ENCODE data around the gene TMEM259.

Gene TMEM259

DNA sequence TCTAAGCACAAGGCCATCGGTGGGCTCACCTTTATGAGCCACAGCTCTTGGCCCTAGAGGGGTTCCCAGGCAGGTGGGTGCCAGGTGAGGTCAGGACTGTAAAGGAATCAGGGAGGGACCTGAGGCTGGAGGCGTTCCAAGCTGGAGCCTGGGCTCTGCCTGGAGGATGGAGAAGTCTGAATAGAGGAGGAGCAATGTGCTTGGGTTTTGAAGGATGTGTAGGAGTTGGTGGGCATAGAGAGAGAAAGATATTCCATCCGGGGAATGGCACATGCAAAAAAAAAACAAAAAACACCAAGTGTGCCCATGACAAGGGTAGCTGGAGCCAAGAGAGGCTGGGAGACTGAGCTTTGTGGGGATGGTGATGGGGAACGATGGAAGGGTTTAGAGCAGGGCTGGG, 18.3 kb downstream of the TMEM259 start:
- Histone ChIP-seq H3K4me3 (no peak overlapping the region), H3K9ac (no peak overlapping the region), H3K27me3 (peaks cover 59 to 67% (median 64%) of the 10 kb centered on the region in 11 experiments), H4K20me1 (peaks cover 0 to 78% (median 28%) of the 10 kb centered on the region in 11 experiments; a peak in 18 of 22 replicates), H3K9me3 (replicated peaks in 1 of 11) (no peaks in the 10 kb centered on the region), H3K27ac (no peak overlapping the region), H3K4me1 (peaks cover 10 to 16% (median 15%) of the 10 kb centered on the region in 10 experiments; a peak in 14 of 20 replicates), H3K4me2 (no peak overlapping the region), H3K36me3 (peaks cover 0 to 12% (median 0%) of the 10 kb centered on the region in 11 experiments; a peak in 3 of 22 replicates)
- TF ChIP-seq Cebpa-rat (IDR thresholded peaks at IDR 0.05): no peak

DNA sequence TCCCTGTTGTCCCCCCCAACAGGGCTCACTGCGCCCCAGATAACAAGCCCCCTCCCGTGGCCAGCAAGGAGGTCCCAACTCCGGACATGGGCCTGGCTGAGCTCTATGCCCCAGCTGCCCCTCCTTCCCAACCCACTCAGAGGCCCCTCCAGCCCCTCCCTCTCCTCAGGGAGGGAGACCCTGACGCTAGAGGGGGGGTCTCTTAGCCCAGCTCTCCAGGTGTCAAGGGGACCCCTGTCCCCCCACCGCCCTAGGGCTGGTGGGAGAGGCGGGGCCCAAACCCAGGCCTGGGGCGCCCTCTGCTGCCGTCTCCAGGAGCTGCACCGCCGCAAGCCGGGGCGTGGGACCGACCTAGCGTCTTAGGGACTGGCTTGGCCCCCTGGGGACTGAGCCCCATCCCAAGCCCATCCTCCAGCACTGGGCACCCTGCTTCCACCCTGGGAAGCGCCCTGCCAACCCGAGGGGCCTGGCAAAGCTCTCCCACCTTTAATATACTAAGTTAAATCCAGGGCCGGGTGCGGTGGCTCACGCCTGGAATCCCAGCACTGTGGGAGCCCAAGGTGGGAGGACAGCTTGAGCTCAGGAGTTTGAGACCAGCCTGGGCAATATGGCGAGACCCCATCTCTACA, 19.3 kb downstream of the TMEM259 start:
- H3K4me1 ChIP-seq: peaks cover 10 to 17% (median 15%) of the 10 kb centered on the region in 10 experiments; a peak in 17 of 20 replicates
- H3K9me3 ChIP-seq (replicated peaks in 1 of 11): no peaks in the 10 kb centered on the region
- peak overlapping the region in 10 of 11 experiments; percentile 17 to 90 (median 73); a peak in 17 of 22 replicates for H3K4me2 ChIP-seq
- peak overlapping the region in 5 of 10 experiments; percentile 39 to 63 (median 54); a peak in 7 of 20 replicates for H3K4me3 ChIP-seq
- no peak overlapping the region; a peak in 1 of 22 replicates for H3K9ac ChIP-seq
- H3K36me3 ChIP-seq: peaks cover 0 to 4% (median 0%) of the 10 kb centered on the region in 11 experiments; a peak in 1 of 22 replicates
- peaks cover 68 to 76% (median 73%) of the 10 kb centered on the region in 11 experiments for H3K27me3 ChIP-seq
- H3K27ac ChIP-seq: no peak overlapping the region
- H4K20me1 ChIP-seq: peaks cover 0 to 74% (median 28%) of the 10 kb centered on the region in 11 experiments; a peak in 18 of 22 replicates
- no peak for TF ChIP-seq Cebpa-rat (IDR thresholded peaks at IDR 0.05)

DNA sequence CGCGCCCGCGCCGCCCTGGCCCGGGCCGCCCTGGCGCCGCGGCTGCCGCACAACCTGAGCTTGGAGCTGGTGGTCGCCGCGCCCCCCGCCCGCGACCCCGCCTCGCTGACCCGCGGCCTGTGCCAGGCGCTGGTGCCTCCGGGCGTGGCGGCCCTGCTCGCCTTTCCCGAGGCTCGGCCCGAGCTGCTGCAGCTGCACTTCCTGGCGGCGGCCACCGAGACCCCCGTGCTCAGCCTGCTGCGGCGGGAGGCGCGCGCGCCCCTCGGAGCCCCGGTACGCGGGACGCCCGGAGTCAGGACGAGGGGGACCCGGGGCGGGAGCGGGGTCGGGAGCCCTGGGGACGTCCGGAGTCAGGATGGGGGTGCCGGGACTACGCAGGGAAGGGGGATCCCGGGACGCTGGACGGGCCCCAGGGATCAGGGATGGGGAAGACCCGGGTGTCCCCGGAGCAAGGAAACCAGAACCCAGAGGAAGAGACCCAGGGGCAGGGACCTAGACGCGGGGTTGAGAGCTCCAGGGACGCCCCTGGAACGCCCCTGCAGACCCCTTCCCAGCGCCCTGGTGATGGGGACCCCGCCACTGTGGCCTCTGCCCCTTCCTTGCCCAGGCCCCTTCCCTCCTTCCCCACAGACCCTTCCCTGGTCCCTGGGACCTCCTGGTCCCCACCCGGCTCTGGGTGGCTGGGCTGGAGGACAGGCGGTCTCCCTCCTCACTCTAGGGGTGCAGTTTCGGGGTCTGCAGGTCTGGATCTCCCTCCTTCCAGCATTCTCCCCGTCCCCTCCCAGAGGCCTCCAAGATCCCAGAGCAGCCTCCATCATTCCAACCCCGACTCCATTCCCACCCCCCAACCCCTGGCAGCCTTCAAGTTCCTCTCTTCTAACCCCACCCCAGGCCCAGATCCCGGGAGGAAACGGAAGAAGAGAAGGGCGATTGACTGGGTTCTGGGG, 20.1 kb downstream of the TMEM259 start:
- peak overlapping the region; percentile 31 to 63 (median 46); a peak in 16 of 20 replicates for H3K4me3 ChIP-seq
- TF ChIP-seq Cebpa-rat (IDR thresholded peaks at IDR 0.05): no peak
- no peak overlapping the region for H3K27ac ChIP-seq
- peaks cover 76 to 84% (median 81%) of the 10 kb centered on the region in 11 experiments for H3K27me3 ChIP-seq
- peaks cover 18 to 25% (median 22%) of the 10 kb centered on the region in 10 experiments for H3K4me1 ChIP-seq
- H3K4me2 ChIP-seq: peak overlapping the region; percentile 51 to 90 (median 73)
- peaks cover 0 to 77% (median 31%) of the 10 kb centered on the region in 11 experiments; a peak in 20 of 22 replicates for H4K20me1 ChIP-seq
- no peaks in the 10 kb centered on the region for H3K9me3 ChIP-seq (replicated peaks in 1 of 11)
- no peaks in the 10 kb centered on the region for H3K36me3 ChIP-seq
- H3K9ac ChIP-seq: peak overlapping the region in 5 of 11 experiments; percentile 9 to 59 (median 32); a peak in 7 of 22 replicates

DNA sequence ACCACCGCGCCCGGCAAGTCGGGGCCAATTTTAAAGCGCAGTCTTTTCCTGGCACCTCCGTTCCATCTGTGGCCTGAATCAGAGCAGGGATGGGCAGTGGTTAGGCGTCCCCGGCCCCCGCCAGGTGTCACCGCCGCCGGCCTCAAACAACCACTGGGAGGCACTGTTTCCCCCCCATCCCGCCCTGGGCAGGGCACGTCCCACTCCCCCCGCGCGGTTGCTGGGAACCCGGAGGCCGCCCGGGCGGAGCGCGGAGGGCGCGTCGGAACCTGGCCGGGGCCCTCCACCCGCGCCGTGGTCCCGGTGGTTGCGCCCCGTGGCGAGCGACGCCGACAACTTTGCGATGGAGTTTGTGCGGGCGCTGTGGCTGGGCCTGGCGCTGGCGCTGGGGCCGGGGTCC, 20.8 kb downstream of the TMEM259 start, which contains the start of gene GRIN3B:
Gene GRIN3B, plus strand, starts transcription at position 325 of the 400 bp plus-strand sequence. Its CDS starts 19 bp downstream, at position 344.
- TF ChIP-seq Cebpa-rat (IDR thresholded peaks at IDR 0.05): no peak
- Histone ChIP-seq H3K36me3 (peaks cover 0 to 5% (median 0%) of the 10 kb centered on the region in 11 experiments; a peak in 2 of 22 replicates), H4K20me1 (peaks cover 0 to 80% (median 39%) of the 10 kb centered on the region in 11 experiments; a peak in 21 of 22 replicates), H3K27me3 (peaks cover 84 to 92% (median 89%) of the 10 kb centered on the region in 11 experiments), H3K4me1 (peaks cover 21 to 32% (median 28%) of the 10 kb centered on the region in 10 experiments), H3K9ac (peak within 1 kb of the TSS in 5 of 11 experiments; percentile 9 to 59 (median 32); a peak in 6 of 22 replicates), H3K4me3 (peak within 1 kb of the TSS; percentile 31 to 63 (median 46); a peak in 16 of 20 replicates), H3K27ac (no peak within 1 kb of the TSS), H3K9me3 (replicated peaks in 1 of 11) (no peaks in the 10 kb centered on the region), H3K4me2 (peak within 1 kb of the TSS; percentile 51 to 90 (median 73))

DNA sequence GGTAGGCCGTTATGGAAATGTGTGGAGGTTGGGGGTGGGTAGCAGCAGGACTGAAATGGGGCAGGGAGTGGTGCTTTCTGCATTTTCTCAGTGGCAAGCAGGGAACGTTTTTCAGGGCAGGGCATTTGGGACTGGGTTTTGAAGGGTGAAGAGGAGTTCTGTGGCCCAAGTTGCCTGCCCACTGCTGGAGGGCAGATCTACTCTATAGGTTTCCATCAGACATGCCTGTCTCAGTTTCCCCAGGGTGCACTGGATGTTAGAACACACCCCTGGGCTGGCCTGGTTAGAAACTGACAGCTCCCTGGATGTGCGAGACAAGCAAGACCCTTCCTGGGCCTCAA, 21.6 kb downstream of the TMEM259 start:
- Histone ChIP-seq H4K20me1 (peaks cover 0 to 81% (median 46%) of the 10 kb centered on the region in 11 experiments; a peak in 21 of 22 replicates), H3K9me3 (replicated peaks in 1 of 11) (no peaks in the 10 kb centered on the region), H3K4me3 (no peak overlapping the region), H3K27me3 (peaks cover 88 to 99% (median 96%) of the 10 kb centered on the region in 11 experiments), H3K4me2 (no peak overlapping the region), H3K36me3 (peaks cover 2 to 13% (median 6%) of the 10 kb centered on the region in 11 experiments; a peak in 17 of 22 replicates), H3K4me1 (peaks cover 21 to 39% (median 34%) of the 10 kb centered on the region in 10 experiments), H3K9ac (no peak overlapping the region), H3K27ac (no peak overlapping the region)
- TF ChIP-seq Cebpa-rat (IDR thresholded peaks at IDR 0.05): no peak

DNA sequence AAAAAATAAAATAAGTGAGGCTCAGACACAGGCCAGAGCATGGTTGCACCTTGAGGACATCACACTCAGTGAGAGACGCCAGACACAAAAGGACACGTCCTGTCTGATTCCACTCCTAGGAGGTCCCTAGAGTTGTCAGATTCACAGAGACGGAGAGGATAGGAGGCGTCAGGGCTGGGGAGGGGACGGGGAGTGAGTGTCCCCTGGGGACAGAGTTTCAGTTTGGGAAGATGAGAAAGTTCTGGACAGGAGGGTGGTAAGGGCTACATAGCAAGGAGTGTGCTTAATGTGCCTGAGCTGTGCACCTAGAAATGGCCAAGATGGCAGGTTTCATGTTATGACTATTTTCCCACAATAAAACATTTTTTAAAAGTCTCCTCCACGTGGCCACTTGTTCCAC, 22.9 kb downstream of the TMEM259 start:
- Histone ChIP-seq H3K4me3 (no peak overlapping the region), H3K27ac (no peak overlapping the region), H3K4me1 (peaks cover 21 to 41% (median 35%) of the 10 kb centered on the region in 10 experiments), H3K9ac (no peak overlapping the region), H3K27me3 (peaks cover 84 to 91% (median 88%) of the 10 kb centered on the region in 11 experiments), H4K20me1 (peaks cover 0 to 82% (median 59%) of the 10 kb centered on the region in 11 experiments; a peak in 21 of 22 replicates), H3K9me3 (replicated peaks in 1 of 11) (no peaks in the 10 kb centered on the region), H3K4me2 (no peak overlapping the region), H3K36me3 (peaks cover 9 to 25% (median 19%) of the 10 kb centered on the region in 11 experiments; a peak in 20 of 22 replicates)
- TF ChIP-seq Cebpa-rat (IDR thresholded peaks at IDR 0.05): no peak

DNA sequence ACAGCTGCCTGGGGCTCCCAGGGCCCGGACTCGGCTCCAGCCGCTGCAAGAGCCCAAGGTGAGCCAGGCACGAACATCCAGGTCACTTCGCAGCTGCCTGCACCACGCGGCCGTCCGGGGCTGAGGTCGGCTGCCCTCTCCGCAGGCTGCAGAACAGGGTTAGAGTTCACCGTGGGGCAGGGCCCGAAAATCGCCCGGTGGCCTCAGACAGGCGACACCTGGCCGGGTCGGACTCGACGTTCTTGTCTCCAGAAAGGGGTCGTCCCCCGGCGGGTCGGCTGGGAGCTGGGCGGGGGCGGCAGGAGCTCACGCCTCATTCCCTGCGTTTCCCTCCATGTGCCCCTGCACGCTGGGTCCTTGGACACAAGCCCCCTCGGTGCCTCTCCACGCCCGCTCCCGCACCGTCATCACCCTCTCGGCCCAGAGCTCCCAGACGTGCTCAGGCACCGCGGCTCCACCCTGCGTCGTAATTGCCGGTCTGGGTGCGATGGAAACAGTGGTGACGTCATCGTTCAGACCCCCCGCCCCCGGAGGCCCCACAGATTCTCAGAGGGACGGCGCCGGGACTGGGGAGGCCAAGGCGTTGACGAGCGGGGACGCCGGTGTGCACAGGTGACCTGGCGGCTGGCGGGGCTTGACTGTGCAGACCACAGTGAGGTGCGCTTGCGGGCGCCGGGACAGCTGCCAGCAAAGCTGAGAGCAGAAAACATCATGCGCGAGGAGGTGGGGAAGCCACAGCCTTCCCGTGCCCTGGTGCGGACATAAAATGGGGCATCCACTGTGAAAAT, 24.7 kb downstream of the TMEM259 start:
- Histone ChIP-seq H3K9me3 (replicated peaks in 1 of 11) (no peaks in the 10 kb centered on the region), H3K27ac (no peak overlapping the region), H3K9ac (peak overlapping the region in 5 of 11 experiments; percentile 14 to 37 (median 29); a peak in 2 of 22 replicates), H3K4me3 (peak overlapping the region in 6 of 10 experiments; percentile 7 to 50 (median 32); a peak in 7 of 20 replicates), H3K4me1 (peaks cover 18 to 38% (median 32%) of the 10 kb centered on the region in 10 experiments), H4K20me1 (peaks cover 0 to 81% (median 64%) of the 10 kb centered on the region in 11 experiments; a peak in 21 of 22 replicates), H3K36me3 (peaks cover 15 to 38% (median 31%) of the 10 kb centered on the region in 11 experiments; a peak in 20 of 22 replicates), H3K4me2 (peak overlapping the region; percentile 66 to 76 (median 72)), H3K27me3 (peaks cover 66 to 73% (median 70%) of the 10 kb centered on the region in 11 experiments)
- no peak for TF ChIP-seq Cebpa-rat (IDR thresholded peaks at IDR 0.05)
